Measurements from ENCODE around the gene DHH.

DNA sequence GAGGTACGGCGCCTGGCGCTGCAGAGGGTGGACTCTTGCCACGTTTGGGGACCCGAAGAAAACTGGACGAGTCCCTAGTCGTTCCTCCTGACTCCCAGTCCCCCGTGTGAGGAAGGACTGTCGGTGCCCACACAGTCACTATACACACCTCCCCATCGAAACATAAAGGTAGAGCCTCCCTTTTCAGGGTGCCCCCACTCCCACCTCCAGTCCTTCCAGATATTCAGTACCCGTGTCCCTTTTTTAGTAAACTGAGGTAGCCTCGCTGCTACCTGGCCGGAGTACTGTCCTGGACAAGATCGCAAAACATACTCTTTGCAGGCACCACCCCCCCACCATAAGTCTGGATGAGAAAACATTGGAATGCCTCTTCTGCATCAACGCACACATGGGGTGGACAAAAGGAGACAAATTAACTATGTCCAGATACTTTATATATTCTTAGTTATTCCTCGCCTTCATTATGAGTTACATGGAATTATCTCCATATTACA lies 33.4 kb downstream of the DHH start:
- TF ChIP-seq POLR2A (IDR thresholded peaks at IDR 0.05; ENCODE audit: low read depth, low read length) (no peak), CHD4 (IDR thresholded peaks at IDR 0.05) (no peak)
